T-helper 1 cell treated with Interleukin-12 subunit alpha and Interleukin-12 subunit beta and Interleukin-4 antibody, amounts not matched to agents 30 μg/mL and 1 μg/mL, for 36 hours (primary cell): ENCODE measurements around the gene PCNX1.
"Not testable (repeated sequence)": the region's sequence is repeated elsewhere in the genome, so short reads cannot be mapped to it uniquely, and the experiment has no call there.

Experiments used
- H3K27ac Mint-ChIP-seq: one replicate; pipeline ENCODE4 v1.8.0; 2021; ENCODE audit warnings: mild to moderate bottlenecking, mixed read lengths
- H3K27me3 Mint-ChIP-seq: one replicate; pipeline ENCODE4 v1.8.0; 2021; ENCODE audit warnings: low read depth, mixed read lengths
- H3K36me3 Mint-ChIP-seq: one replicate; pipeline ENCODE4 v1.8.0; 2021; ENCODE audit warnings: low read depth, mixed read lengths
- H3K4me1 Mint-ChIP-seq: one replicate; pipeline ENCODE4 v1.8.0; 2021; ENCODE audit warnings: low read depth, mixed read lengths
- H3K4me3 Mint-ChIP-seq: one replicate; pipeline ENCODE4 v1.8.0; 2021; ENCODE audit warnings: mild to moderate bottlenecking, moderate library complexity, mixed read lengths
- H3K9me3 Mint-ChIP-seq: one replicate; pipeline ENCODE4 v1.8.0; 2021; ENCODE audit warnings: mixed read lengths

Gene PCNX1

DNA sequence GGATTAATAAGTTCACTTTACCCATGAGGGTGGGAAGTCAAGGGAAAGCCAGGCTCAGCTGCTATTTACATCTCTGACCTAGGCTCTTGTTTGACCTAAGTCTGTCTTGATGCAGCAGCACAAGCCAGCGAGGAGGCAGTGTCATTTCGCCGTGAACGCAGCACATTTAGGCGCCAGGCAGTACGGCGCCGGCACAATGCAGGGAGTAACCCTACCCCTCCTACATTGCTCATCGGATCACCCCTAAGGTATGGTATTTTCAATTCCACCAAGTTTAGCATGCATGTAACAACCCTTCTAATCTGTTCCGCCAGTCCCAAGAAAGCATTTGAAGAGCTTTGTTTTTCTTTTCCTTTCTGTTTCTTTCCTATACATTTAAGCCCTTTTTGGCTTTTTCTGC, 81.2 kb downstream of the PCNX1 start:
- Mint-ChIP-seq H3K27me3 (no peaks in the 10 kb centered on the region), H3K4me3 (peak overlapping the region; percentile 47), H3K9me3 (no peaks in the 10 kb centered on the region), H3K4me1 (peaks cover 10% of the 10 kb centered on the region), H3K27ac (peak overlapping the region; percentile 3), H3K36me3 (peaks cover 17% of the 10 kb centered on the region)

DNA sequence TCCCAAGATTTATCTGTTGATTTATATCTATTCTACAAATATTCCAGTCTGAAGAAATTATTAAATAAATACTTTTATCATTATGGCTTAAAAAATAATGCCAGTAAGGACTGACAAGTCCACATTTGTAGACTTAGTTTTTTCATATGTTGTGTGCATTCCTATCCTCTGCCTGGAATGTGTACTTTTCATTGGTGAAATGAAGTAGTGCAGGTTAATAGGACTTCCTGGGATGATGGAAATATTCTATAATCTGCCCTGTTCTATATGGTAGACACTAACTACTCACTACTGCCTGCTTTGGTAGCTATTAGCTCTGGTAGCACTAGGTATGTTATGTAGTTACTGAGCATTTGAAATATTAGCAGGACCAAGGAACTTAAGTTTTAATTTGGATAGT, 86.7 kb downstream of the PCNX1 start:
- H3K4me1 Mint-ChIP-seq, result peaks cover 8% of the 10 kb centered on the region
- no peak overlapping the region for H3K27ac Mint-ChIP-seq
- peaks cover 19% of the 10 kb centered on the region for H3K36me3 Mint-ChIP-seq
- no peak overlapping the region for H3K4me3 Mint-ChIP-seq
- H3K27me3 Mint-ChIP-seq, result no peaks in the 10 kb centered on the region
- no peaks in the 10 kb centered on the region for H3K9me3 Mint-ChIP-seq

DNA sequence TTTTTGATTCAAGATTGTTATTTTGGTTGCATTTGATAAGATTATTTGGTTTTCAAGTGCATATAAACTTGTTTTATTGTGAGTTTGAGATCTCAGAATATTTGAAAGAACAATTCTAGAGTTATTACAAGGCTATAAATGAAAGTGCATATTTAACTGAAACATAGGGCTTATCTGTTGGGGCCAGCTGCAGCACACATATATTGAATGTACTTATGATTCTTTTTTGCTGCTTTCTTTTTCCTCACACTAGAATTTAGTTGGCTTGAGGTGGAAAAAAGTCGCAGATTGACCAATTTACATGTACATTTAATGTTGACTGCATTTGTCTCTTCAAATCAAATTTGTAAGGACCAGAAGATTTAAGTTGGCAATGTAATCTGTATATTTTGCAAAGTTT, 88.0 kb downstream of the PCNX1 start:
- H3K4me1 Mint-ChIP-seq, result peaks cover 18% of the 10 kb centered on the region
- no peaks in the 10 kb centered on the region for H3K27me3 Mint-ChIP-seq
- peaks cover 19% of the 10 kb centered on the region for H3K36me3 Mint-ChIP-seq
- H3K9me3 Mint-ChIP-seq, result no peaks in the 10 kb centered on the region
- no peak overlapping the region for H3K4me3 Mint-ChIP-seq
- no peak overlapping the region for H3K27ac Mint-ChIP-seq

DNA sequence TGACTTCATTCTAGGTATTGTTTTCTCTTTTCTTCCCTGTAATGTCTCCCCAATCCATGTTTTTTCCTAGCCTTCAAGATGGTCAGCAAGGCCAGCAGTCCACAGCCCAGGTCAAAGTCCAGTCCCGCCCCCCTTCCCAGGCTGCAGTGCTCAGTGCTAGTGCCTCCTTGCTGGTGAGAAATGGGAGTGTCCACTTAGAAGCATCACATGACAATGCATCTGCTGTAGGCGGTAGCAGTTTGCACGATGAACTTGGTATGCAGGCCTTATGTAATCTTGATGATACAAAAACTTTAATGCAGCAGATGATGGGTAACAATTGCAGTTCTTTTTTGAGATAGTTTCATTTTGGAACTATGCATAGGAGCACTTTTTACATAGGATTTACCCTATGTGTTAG, 88.4 kb downstream of the PCNX1 start:
- Mint-ChIP-seq H3K4me1 (peaks cover 18% of the 10 kb centered on the region), H3K9me3 (no peaks in the 10 kb centered on the region), H3K4me3 (no peak overlapping the region), H3K27me3 (no peaks in the 10 kb centered on the region), H3K36me3 (peaks cover 18% of the 10 kb centered on the region), H3K27ac (no peak overlapping the region)

DNA sequence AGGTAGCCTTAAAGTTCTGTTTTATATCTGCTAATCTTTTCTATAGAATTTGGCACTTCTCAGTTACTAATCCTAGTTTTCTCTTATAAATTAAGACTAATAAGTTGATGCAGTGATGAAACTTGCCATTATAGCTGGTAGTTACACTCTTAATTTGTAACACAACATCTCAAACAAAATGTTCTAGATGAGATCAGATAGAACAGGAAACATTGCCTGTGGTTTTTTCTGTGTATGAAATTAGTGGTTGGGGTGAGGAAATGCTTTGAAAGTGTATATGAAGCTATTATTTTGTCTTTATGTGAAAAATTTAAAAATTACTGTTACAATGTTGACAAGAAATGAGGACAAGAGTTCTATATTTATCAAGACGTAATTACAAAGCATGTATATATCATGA, 91.9 kb downstream of the PCNX1 start:
- peak overlapping the region; percentile 12 for H3K27ac Mint-ChIP-seq
- peaks cover 24% of the 10 kb centered on the region for H3K36me3 Mint-ChIP-seq
- H3K27me3 Mint-ChIP-seq, result no peaks in the 10 kb centered on the region
- H3K9me3 Mint-ChIP-seq, result no peaks in the 10 kb centered on the region
- H3K4me1 Mint-ChIP-seq, result peaks cover 21% of the 10 kb centered on the region
- H3K4me3 Mint-ChIP-seq, result peak overlapping the region; percentile 32

DNA sequence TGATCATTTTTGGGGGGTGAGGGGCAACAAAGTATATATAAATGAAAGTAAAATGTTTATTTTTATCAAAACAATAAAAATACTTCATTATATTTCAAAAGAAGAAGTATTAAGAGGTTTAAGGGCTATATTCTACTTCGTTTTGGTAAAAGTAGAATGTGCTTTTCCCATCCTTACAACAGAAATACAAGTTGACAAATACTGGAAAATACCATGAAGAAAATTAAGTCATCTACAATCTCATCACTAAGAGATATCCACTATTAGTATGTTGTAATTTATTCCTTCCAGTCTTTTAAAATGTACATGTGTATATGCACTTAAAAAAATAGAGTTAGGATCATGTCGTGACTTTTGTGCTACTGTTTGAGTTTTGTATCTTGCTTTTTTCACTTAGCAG, 92.8 kb downstream of the PCNX1 start:
- Mint-ChIP-seq H3K27me3 (no peaks in the 10 kb centered on the region), H3K4me3 (no peak overlapping the region), H3K27ac (no peak overlapping the region), H3K4me1 (peaks cover 26% of the 10 kb centered on the region), H3K9me3 (no peaks in the 10 kb centered on the region), H3K36me3 (peaks cover 30% of the 10 kb centered on the region)

DNA sequence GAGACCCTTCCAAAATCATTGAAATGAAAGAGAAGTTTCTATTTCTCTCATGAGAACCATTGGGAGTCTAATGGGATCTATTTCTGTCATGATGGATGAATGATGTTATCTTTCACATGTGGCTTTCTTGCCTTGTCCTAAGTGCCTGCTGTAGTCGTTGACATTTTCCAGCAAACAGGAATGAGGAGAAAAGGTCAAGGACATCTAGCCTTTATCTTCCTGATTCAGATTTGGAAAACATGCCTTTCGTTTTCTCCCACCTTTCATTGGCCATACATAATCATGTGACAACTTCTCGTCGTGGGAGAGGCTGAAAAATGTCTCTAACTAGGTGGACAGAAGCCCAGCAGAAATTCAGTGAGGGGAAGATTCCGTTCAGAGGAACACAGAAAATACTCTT, 94.5 kb downstream of the PCNX1 start:
- H3K4me1 Mint-ChIP-seq, result peaks cover 22% of the 10 kb centered on the region
- no peak overlapping the region for H3K4me3 Mint-ChIP-seq
- no peak overlapping the region for H3K27ac Mint-ChIP-seq
- no peaks in the 10 kb centered on the region for H3K27me3 Mint-ChIP-seq
- no peaks in the 10 kb centered on the region for H3K9me3 Mint-ChIP-seq
- peaks cover 25% of the 10 kb centered on the region for H3K36me3 Mint-ChIP-seq

DNA sequence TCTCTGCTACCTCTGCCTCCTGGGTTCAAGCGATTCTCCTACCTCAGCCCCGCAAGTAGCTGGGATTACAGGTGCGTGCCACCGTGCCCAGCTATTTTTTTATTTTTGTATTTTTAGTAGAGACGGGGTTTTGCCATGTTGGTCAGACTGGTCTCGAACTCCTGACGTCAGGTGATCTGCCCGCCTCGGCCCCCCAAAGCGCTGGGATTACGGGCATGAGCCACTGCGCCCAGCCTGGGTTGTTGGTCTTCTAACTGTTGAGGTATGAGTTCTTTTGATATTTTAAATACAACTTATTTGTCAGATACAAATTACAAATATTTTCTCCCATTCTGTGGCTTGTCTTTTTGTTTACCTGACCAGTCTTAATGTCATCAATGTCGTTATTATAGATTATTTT, 95.9 kb downstream of the PCNX1 start:
- H3K36me3 Mint-ChIP-seq, result peaks cover 21% of the 10 kb centered on the region
- no peaks in the 10 kb centered on the region for H3K9me3 Mint-ChIP-seq
- peaks cover 21% of the 10 kb centered on the region for H3K4me1 Mint-ChIP-seq
- no peaks in the 10 kb centered on the region for H3K27me3 Mint-ChIP-seq
- no peak overlapping the region for H3K27ac Mint-ChIP-seq
- no peak overlapping the region for H3K4me3 Mint-ChIP-seq

DNA sequence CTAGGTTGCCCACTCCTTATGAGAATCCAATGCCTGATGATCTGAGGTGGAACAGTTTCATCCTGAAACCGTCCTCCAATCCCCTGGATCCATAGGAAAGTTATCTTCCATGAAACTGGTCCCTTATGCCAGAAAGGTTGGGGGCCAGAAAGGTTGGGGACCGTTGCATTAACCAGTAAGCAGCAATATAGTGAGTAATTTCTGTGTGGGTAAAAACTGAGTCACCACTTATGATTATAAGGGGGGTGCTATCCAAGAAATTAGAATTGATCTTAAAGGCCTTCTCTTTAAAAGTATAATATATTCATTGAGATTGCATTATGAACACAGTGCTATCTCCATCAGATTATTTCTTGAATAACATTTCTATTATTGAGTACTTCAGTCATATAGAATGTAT, 97.2 kb downstream of the PCNX1 start:
- H3K9me3 Mint-ChIP-seq, result no peaks in the 10 kb centered on the region
- peaks cover 21% of the 10 kb centered on the region for H3K36me3 Mint-ChIP-seq
- no peaks in the 10 kb centered on the region for H3K27me3 Mint-ChIP-seq
- H3K27ac Mint-ChIP-seq, result no peak overlapping the region
- H3K4me3 Mint-ChIP-seq, result no peak overlapping the region
- H3K4me1 Mint-ChIP-seq, result peaks cover 15% of the 10 kb centered on the region

DNA sequence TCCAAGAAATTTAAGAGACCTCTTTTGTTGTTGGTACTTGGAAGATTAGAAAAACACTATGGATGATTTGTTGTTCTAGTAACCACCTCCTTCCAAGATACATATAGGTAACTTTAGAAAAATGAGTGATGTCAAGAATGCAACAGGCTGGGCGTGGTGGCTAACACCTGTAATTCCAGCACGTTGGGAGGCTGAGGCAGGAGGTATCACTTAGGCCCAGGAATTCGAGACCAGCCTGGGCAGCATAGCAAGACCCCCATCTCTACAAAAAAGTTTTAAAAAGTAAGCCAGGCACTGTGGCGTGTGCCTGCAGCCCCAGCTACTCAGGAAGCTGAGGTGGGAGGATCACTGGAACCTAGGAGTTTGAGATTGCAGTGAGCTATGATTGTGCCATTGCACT, 97.8 kb downstream of the PCNX1 start:
- Mint-ChIP-seq H3K4me1 (peaks cover 11% of the 10 kb centered on the region), H3K36me3 (peaks cover 21% of the 10 kb centered on the region), H3K27ac (no peak overlapping the region), H3K27me3 (no peaks in the 10 kb centered on the region), H3K9me3 (no peaks in the 10 kb centered on the region), H3K4me3 (no peak overlapping the region)

DNA sequence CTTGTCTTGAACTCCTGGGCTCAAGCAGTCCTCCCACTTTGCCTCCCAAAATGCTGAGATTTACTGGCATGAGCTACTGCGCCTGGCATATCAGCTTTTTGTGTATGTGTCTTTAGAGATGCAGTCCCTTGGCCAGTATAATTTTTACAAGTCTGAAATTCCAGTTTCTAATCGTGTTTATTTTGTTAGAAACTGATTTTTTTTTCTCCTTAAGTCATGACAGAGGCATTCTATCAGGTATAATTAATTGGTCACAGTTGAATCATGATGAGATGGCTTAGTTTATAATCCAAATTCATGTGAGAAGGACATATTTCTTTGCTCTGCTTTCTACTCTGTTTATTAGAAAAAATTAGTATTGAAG, 98.9 kb downstream of the PCNX1 start:
- H3K4me1 Mint-ChIP-seq, result peaks cover 12% of the 10 kb centered on the region
- H3K4me3 Mint-ChIP-seq, result no peak overlapping the region
- H3K9me3 Mint-ChIP-seq, result no peaks in the 10 kb centered on the region
- no peak overlapping the region for H3K27ac Mint-ChIP-seq
- H3K27me3 Mint-ChIP-seq, result no peaks in the 10 kb centered on the region
- H3K36me3 Mint-ChIP-seq, result peaks cover 25% of the 10 kb centered on the region

DNA sequence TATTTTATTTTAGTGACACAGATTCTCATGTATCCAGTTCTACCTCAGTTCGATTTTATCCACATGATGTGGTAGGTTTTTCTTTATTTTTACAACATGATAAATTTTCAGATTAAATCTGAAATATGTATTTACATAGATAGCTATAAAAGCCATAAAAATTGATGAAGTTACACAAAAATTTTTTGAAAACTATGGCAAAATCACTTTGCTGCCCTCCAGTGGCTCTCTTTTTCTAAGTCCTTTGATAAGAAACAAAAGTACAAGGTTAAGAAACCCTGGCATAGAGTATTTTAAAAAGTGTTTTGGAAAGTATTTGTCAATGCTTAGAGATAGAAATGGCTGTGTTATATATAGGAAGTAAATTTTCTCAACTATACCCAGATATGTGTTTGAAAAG, 104.2 kb downstream of the PCNX1 start:
- H3K4me3 Mint-ChIP-seq, result no peak overlapping the region
- H3K27me3 Mint-ChIP-seq, result no peaks in the 10 kb centered on the region

DNA sequence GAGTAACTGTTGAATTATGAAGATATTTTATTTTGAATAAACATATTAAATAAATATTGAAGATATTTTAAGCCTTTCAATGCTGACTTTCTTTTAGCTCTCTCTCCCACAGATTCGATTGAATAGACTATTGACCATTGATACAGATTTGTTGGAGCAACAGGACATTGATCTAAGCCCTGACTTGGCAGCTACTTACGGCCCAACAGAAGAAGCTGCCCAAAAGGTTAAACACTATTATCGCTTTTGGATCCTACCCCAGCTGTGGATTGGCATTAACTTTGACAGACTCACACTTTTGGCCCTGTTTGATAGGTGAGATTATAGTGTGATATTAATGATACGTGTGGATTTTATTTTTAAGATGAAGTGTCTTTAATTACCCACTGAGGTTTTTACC, 105.6 kb downstream of the PCNX1 start:
- Mint-ChIP-seq H3K9me3 (no peaks in the 10 kb centered on the region), H3K27ac (no peak overlapping the region), H3K4me1 (peaks cover 5% of the 10 kb centered on the region), H3K27me3 (no peaks in the 10 kb centered on the region), H3K4me3 (no peak overlapping the region), H3K36me3 (peaks cover 43% of the 10 kb centered on the region)

More for the DNA sequence above, 104.2 kb downstream of the PCNX1 start:
- Mint-ChIP-seq H3K36me3 (peaks cover 38% of the 10 kb centered on the region), H3K27ac (no peak overlapping the region), H3K9me3 (no peaks in the 10 kb centered on the region), H3K4me1 (peaks cover 5% of the 10 kb centered on the region)

DNA sequence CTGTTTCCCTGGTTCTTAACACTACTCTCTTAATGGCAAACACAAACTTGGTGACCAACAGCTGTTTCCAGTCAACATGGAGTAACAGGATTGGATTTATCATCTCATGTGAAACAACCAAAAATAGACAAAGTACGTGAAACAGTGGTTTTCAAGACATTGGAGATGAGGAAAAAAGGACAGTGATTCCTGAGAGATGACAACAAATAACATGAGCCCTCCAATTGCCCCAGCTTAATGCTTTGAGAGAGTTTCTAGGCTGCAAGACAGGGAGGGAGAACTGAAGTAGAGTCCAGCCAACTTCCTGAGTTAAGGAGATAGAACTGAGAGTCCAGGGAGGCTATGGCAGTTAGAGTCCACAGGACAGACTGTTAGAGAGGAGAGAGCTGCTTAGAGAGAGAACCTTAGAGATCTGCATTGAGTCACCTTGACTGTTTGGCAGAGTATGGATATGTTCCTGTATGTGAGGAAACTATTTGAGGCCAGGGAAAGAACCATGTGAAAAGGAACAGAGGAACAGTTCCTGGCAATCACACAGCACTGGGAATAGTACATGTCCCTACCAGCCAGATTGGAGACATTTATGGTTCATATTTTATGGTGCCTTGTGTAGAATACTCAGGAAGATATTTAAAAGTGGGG, 106.4 kb downstream of the PCNX1 start:
- Mint-ChIP-seq H3K4me3 (no peak overlapping the region), H3K4me1 (peaks cover 5% of the 10 kb centered on the region), H3K27ac (no peak overlapping the region), H3K9me3 (no peaks in the 10 kb centered on the region), H3K36me3 (peaks cover 44% of the 10 kb centered on the region), H3K27me3 (no peaks in the 10 kb centered on the region)

DNA sequence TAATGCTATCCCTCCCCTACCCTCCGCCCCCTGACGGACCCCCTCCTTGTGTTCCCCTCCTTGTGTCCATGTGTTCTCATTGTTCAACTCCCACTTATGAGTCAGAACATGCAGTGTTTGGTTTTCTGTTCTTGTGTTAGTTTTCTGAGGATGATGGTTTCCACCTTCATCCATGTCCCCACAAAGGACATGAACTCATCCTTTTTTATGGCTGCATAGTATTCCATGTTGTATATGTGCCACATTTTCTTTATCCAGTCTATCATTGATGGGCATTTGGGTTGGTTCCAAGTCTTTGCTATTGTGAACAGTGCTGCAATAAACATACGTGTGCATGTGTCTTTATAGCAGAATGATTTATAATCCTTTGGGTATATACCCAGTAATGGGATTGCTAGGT, 112.7 kb downstream of the PCNX1 start:
- not testable (repeated sequence) for H3K27ac Mint-ChIP-seq, H3K9me3 Mint-ChIP-seq, H3K27me3 Mint-ChIP-seq, H3K4me3 Mint-ChIP-seq
- peaks cover 22% of the 10 kb centered on the region for H3K4me1 Mint-ChIP-seq
- peaks cover 62% of the 10 kb centered on the region for H3K36me3 Mint-ChIP-seq
